Tibial nerve (tissue), 3 donors: ENCODE measurements around the gene CAPN15.

Source experiments
- POLR2A ChIP-seq, 2 donors: fragments of 450-650 bp; IDR thresholded peaks; one replicate each; pipeline ENCODE4 v1.6.1; 2017; ENCODE audit warnings: antibody characterized with exemption in 2 of 2, mild to moderate bottlenecking in 2 of 2, moderate library complexity in 2 of 2
- TF ChIP-seq, protein P1 (sequence below), 5 experiments: fragments of 200-600 bp in 3 of 5; fragments of 450-650 bp in 2 of 5; sonication (generic) in 3 of 5; IDR thresholded peaks; one replicate each; pipeline ENCODE4 v1.5.1; 2016 to 2019; ENCODE audit warnings: antibody characterized with exemption in 5 of 5, mild to moderate bottlenecking in 3 of 5, moderate library complexity in 2 of 5

DNA sequence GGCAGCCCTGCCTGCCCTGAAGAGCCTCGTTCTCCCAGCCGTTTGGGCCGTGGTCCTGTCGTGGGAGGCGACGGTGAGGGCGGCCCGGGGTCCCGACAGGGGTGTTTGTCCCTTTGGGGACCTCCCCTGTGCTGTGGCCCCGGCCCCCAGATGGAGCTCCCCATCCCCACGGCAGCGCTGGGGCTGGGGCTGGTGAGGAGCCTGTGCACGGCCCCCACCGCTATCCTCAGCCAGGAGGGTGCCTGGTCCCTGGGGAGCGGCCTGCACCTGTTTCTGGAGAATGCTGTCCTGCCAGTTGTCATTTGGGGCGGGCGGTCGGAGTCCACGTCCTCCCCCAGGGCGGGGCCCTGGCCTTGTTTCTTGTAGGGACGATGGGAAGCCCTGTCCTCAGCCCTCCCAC lies 6.6 kb downstream of the CAPN15 start:
- no peak for TF ChIP-seq POLR2A (IDR thresholded peaks at IDR 0.05)
- TF ChIP-seq, protein P1, sequence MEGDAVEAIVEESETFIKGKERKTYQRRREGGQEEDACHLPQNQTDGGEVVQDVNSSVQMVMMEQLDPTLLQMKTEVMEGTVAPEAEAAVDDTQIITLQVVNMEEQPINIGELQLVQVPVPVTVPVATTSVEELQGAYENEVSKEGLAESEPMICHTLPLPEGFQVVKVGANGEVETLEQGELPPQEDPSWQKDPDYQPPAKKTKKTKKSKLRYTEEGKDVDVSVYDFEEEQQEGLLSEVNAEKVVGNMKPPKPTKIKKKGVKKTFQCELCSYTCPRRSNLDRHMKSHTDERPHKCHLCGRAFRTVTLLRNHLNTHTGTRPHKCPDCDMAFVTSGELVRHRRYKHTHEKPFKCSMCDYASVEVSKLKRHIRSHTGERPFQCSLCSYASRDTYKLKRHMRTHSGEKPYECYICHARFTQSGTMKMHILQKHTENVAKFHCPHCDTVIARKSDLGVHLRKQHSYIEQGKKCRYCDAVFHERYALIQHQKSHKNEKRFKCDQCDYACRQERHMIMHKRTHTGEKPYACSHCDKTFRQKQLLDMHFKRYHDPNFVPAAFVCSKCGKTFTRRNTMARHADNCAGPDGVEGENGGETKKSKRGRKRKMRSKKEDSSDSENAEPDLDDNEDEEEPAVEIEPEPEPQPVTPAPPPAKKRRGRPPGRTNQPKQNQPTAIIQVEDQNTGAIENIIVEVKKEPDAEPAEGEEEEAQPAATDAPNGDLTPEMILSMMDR (IDR thresholded peaks at IDR 0.05): no peak
